Sigmoid colon (tissue), 7 donors: ENCODE measurements around the gene COBLL1. TPM values are rescaled to one million over a fixed set of nuclear protein-coding genes. Genes with fewer than 3 reads are reported as not detected.
A peak's percentile ranks its signal among the peaks of the same experiment; 100 is the strongest.

Experiments
- DNase-seq: peaks from one replicate; pipeline ENCODE4 v3.0.0-alpha.2; 2019
- H3K27ac ChIP-seq, 4 donors: fragments of 200-600 bp; sonication (generic); one replicate each; pipeline ENCODE4 v1.5.1; 2016 to 2019; ENCODE audit warnings: mild to moderate bottlenecking in 1 of 4
- H3K27me3 ChIP-seq, 3 donors: fragments of 200-600 bp; sonication (generic); one replicate each; pipeline ENCODE4 v1.5.1; 2019; ENCODE audit warnings: mild to moderate bottlenecking in 1 of 3
- H3K36me3 ChIP-seq, 4 donors: fragments of 200-600 bp; sonication (generic); one replicate each; pipeline ENCODE4 v1.5.1; 2016 to 2019
- H3K4me1 ChIP-seq, 4 donors: fragments of 200-600 bp; sonication (generic); one replicate each; pipeline ENCODE4 v1.5.1; 2017 to 2019
- H3K4me3 ChIP-seq, 4 donors: fragments of 200-600 bp; sonication (generic); one replicate each; pipeline ENCODE4 v1.5.1; 2017 to 2019; ENCODE audit warnings: mild to moderate bottlenecking in 2 of 4, moderate library complexity in 1 of 4
- H3K9me3 ChIP-seq, 4 donors: fragments of 200-600 bp in 3 of 4; sonication (generic) in 3 of 4; one replicate each; pipeline versions ENCODE4 v1.5.1 to v1.6.1; 2013 to 2019
- EP300 ChIP-seq, 4 donors: sonication (generic); formaldehyde crosslinking; IDR thresholded peaks; one replicate each; pipeline ENCODE4 v1.6.1; 2017; ENCODE audit warnings: antibody characterized with exemption in 4 of 4
- POLR2A ChIP-seq, 2 donors: fragments of 450-650 bp; IDR thresholded peaks; one replicate each; pipeline ENCODE4 v1.6.1; 2016; ENCODE audit warnings: antibody characterized with exemption in 2 of 2, mild to moderate bottlenecking in 2 of 2, moderate library complexity in 2 of 2
- POLR2AphosphoS5 ChIP-seq, 4 donors: sonication (generic); formaldehyde crosslinking; IDR thresholded peaks; one replicate each; pipeline ENCODE4 v1.6.1; 2017; ENCODE audit warnings: antibody characterized with exemption in 4 of 4
- WGBS, 2 donors: extraction: QIAGEN DNeasy Blood & Tissue Kit; methylation state at CpG; one replicate each; pipeline ENCODE4 v1.1.7; 2013; 5-methylcytosine and 5-hydroxymethylcytosine counted together
- intact Hi-C: fragments of 100-400 bp; cut with DNase I; formaldehyde crosslinking; loops from one replicate; pipeline ENCODE4 v1.15.1; 2023
- polyA plus RNA-seq, 3 donors: library from polyadenylated mRNA; stranded (reverse); fragments of 200-250 nt; gene quantifications; one replicate each; pipeline ENCODE4 v1.2.3, GENCODE V29; 2013
- total RNA-seq, 4 donors: library from RNA; depleted of rRNA; stranded (reverse); fragments of >200 nt; gene quantifications; one replicate each; pipeline ENCODE4 v1.1.0, GENCODE V29; 2016
- TF ChIP-seq, protein P1 (sequence below), 4 experiments: fragments of 450-650 bp in 3 of 4; fragments of 200-600 bp in 1 of 4; IDR thresholded peaks; one replicate each; pipeline ENCODE4 v1.5.1; 2016 to 2019; ENCODE audit warnings: antibody characterized with exemption in 4 of 4, mild to moderate bottlenecking in 3 of 4, moderate library complexity in 2 of 4
- donor health status: healthy with polysubstance abuse.
- donor health status: Bipolar disorder and iron deficiency.
- donor health status: healthy.

The COBLL1 gene
- total and polyA plus RNA-seq, 7 donors = 3.9 to 22.4 (median 17.6) TPM

DNA sequence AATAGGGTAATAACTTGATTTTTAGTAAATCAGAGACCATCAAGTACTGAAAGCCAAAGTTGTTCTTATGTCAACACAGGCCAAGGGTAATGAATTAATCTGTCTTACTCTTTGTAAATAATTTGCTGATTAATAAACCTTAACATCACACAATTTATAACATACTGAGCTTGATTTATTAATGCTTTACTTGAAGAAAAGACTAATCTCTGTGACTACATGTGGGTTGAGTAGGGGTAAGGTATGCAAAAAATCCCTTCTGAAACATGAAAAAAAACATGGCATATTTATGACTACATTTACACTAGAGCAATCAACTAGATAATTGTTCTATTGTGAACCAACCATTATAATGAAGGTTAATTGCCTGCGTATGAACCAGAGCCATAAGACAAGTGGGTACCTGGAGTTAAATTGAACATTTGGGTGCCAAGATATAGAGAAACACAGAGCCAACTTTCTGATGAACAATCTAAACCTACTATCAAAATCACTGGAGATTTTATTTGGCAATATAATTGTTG lies 152.7 kb downstream of the COBLL1 start:
- TF ChIP-seq POLR2AphosphoS5 (IDR thresholded peaks at IDR 0.05) (no peak), EP300 (IDR thresholded peaks at IDR 0.05) (no peak), POLR2A (IDR thresholded peaks at IDR 0.05) (no peak)
- TF ChIP-seq, protein P1, sequence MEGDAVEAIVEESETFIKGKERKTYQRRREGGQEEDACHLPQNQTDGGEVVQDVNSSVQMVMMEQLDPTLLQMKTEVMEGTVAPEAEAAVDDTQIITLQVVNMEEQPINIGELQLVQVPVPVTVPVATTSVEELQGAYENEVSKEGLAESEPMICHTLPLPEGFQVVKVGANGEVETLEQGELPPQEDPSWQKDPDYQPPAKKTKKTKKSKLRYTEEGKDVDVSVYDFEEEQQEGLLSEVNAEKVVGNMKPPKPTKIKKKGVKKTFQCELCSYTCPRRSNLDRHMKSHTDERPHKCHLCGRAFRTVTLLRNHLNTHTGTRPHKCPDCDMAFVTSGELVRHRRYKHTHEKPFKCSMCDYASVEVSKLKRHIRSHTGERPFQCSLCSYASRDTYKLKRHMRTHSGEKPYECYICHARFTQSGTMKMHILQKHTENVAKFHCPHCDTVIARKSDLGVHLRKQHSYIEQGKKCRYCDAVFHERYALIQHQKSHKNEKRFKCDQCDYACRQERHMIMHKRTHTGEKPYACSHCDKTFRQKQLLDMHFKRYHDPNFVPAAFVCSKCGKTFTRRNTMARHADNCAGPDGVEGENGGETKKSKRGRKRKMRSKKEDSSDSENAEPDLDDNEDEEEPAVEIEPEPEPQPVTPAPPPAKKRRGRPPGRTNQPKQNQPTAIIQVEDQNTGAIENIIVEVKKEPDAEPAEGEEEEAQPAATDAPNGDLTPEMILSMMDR (IDR thresholded peaks at IDR 0.05) = no peak
- Histone ChIP-seq H3K4me3 (no peak overlapping the region), H3K27me3 (no peaks in the 10 kb centered on the region), H3K27ac (no peak overlapping the region), H3K36me3 (peaks cover 0 to 22% (median 3%) of the 10 kb centered on the region in 4 donors), H3K4me1 (peaks cover 0 to 22% (median 8%) of the 10 kb centered on the region in 4 donors), H3K9me3 (no peaks in the 10 kb centered on the region)
- 27 to 65% methylated on average over 1 of the region's 1 CpG for WGBS, 2 donors
- no peak for DNase-seq
- intact Hi-C loops = no loop called here

DNA sequence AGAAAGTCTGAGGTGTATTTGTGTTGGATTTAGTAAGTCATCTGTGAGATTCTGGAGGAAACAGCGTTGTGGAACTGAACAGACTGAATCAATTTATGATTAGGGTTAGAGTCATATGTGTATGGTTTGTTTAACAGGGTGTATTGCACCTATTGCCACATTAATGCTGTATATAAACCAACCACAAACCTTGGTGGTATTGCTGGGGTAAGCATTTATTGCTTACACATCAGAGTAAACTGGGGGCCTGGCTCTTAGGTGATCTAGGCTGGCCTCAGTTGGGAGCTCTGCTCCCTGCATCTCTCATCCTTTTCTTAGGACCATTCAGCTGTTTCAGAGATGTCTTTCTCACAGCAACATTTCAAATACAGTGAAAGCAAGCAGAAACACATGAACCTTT lies 160.6 kb downstream of the COBLL1 start:
- intact Hi-C loops = no loop called here
- Histone ChIP-seq H3K9me3 (no peaks in the 10 kb centered on the region), H3K36me3 (peaks cover 0 to 5% (median 0%) of the 10 kb centered on the region in 4 donors), H3K27me3 (no peaks in the 10 kb centered on the region), H3K27ac (no peak overlapping the region), H3K4me1 (no peaks in the 10 kb centered on the region), H3K4me3 (no peak overlapping the region)
- WGBS, 2 donors = 57 to 75% methylated on average over 1 of the region's 1 CpG
- DNase-seq = no peak
- TF ChIP-seq POLR2AphosphoS5 (IDR thresholded peaks at IDR 0.05) (no peak), POLR2A (IDR thresholded peaks at IDR 0.05) (no peak), EP300 (IDR thresholded peaks at IDR 0.05) (no peak)
- TF ChIP-seq, protein P1 (IDR thresholded peaks at IDR 0.05) = no peak

DNA sequence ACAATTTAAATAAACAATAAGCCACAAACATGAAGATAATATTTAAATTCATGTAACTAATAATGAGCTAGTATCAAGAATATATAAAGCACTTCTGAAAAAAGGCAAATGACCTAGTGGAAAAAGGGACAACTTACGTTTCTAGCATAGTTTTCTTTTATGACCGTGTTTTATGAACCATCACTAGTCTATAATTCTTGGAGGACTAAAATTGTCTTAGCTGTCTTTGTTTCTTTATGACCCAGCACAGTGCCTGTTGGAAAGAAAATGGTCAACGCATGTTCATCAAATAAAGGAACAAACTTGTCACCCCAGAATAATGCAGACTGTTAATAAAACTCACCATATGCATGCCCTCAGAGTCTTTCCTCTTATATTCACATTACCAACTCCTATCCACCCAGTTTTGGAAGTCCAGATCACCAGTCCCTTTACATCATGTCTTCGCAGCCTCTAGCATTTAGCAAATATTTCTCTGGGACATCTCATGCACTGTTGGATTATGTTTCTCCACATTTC lies 162.9 kb downstream of the COBLL1 start:
- H3K9me3 ChIP-seq = no peaks in the 10 kb centered on the region
- no peak overlapping the region for H3K4me3 ChIP-seq
- intact Hi-C loops = no loop called here
- no peaks in the 10 kb centered on the region for H3K4me1 ChIP-seq
- H3K27me3 ChIP-seq = no peaks in the 10 kb centered on the region
- DNase-seq = no peak
- no peaks in the 10 kb centered on the region for H3K36me3 ChIP-seq
- WGBS, 2 donors = 38 to 70% methylated on average over 4 of the region's 4 CpGs
- no peak overlapping the region for H3K27ac ChIP-seq
- no peak for TF ChIP-seq POLR2A (IDR thresholded peaks at IDR 0.05)
- peak in 1 of 4 donors; percentile 14 for TF ChIP-seq POLR2AphosphoS5 (IDR thresholded peaks at IDR 0.05)

DNA sequence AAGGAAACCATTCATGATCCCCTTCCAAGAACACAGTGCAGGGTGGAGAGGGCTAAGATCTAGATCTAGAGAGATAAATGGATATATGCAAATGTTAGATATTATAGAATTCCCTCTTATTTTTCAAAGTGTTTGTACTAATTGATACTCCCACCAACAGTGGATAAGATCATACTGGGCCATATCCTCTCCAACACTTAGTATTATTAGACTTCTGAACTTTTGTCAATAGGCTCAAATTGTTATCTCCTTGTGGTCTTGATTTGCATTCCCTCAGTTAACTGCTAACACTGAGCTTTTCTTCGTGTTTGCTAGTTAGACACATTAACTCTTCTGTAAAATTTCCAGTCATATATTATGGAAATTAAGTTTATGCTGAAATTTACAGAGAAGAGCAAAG lies 163.9 kb downstream of the COBLL1 start:
- TF ChIP-seq POLR2AphosphoS5 (IDR thresholded peaks at IDR 0.05) (no peak), EP300 (IDR thresholded peaks at IDR 0.05) (no peak), POLR2A (IDR thresholded peaks at IDR 0.05) (no peak)
- TF ChIP-seq, protein P1 (IDR thresholded peaks at IDR 0.05) = no peak
- H3K27ac ChIP-seq = no peak overlapping the region

DNA sequence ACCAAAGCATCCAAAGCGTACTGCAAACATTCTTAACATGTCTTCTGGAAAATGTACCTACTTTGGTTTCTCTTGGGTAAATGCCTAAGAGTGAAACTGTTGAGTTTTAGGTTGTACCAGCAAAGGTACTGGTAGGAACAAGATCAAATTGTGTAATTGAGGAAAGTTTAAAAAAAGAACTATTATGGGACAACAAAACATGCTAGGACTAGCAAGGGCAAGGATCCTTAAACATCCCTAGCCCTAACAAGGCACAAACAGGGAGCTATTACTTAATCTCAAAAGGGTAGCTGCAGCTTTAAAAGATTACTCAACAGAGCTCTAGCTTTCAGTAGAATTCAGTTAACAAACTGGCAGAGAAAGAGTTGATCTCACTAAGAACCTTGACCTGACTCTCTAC lies 164.4 kb downstream of the COBLL1 start:
- WGBS, 2 donors = 93 to 94% methylated on average over 1 of the region's 1 CpG
- Histone ChIP-seq H3K27ac (no peak overlapping the region), H3K9me3 (no peaks in the 10 kb centered on the region), H3K4me3 (no peak overlapping the region), H3K36me3 (no peaks in the 10 kb centered on the region), H3K27me3 (no peaks in the 10 kb centered on the region), H3K4me1 (no peaks in the 10 kb centered on the region)
- intact Hi-C loops = no loop called here
- TF ChIP-seq POLR2A (IDR thresholded peaks at IDR 0.05) (no peak), POLR2AphosphoS5 (IDR thresholded peaks at IDR 0.05) (no peak)
- TF ChIP-seq, protein P1 (IDR thresholded peaks at IDR 0.05) = no peak
- no peak for DNase-seq

More for the DNA sequence above, 163.9 kb downstream of the COBLL1 start:
- no peak overlapping the region for H3K4me3 ChIP-seq
- intact Hi-C loops = no loop called here
- 88% methylated on average over 1 of the region's 1 CpG for WGBS, 2 donors
- no peaks in the 10 kb centered on the region for H3K9me3 ChIP-seq
- no peaks in the 10 kb centered on the region for H3K36me3 ChIP-seq
- no peaks in the 10 kb centered on the region for H3K27me3 ChIP-seq
- H3K4me1 ChIP-seq = no peaks in the 10 kb centered on the region
- DNase-seq = no peak
